HEK293T (cell line): ENCODE data around the gene SKIC3.

ENCODE experiments used
- CTCF ChIA-PET: fragments of 350-600 bp; formaldehyde crosslinking; extraction: SDS; loops from one replicate; lab custom pipeline; 2021; ENCODE audit warnings: antibody characterized with exemption, inconsistent platforms; lab: Yijun Ruan, JAX
- POLR2A ChIA-PET: fragments of 350-600 bp; formaldehyde crosslinking; extraction: SDS; loops from one replicate; lab custom pipeline; 2020; ENCODE audit warnings: antibody characterized with exemption, inconsistent platforms; lab: Yijun Ruan, JAX
- DNase-seq: peaks from one replicate; pipeline ENCODE4 v3.0.0; 2012; ENCODE audit warnings: mixed read lengths; ENCODE audit errors: extremely low spot score
- ARNT ChIP-seq: fragments of 450-650 bp; IDR thresholded peaks from 2 replicates; pipeline ENCODE4 v1.6.1; 2017; ENCODE audit warnings: mild to moderate bottlenecking
- BHLHE40 ChIP-seq: fragments of 450-650 bp; IDR thresholded peaks from 2 replicates; pipeline ENCODE4 v1.6.1; 2016; ENCODE audit warnings: mild to moderate bottlenecking, moderate library complexity, borderline replicate concordance
- CTBP1 ChIP-seq: fragments of 450-650 bp; IDR thresholded peaks from 2 replicates; pipeline ENCODE4 v1.6.1; 2016; ENCODE audit warnings: borderline replicate concordance
- ELF4 ChIP-seq: fragments of 450-650 bp; IDR thresholded peaks from 2 replicates; pipeline ENCODE4 v1.6.1; 2017; ENCODE audit warnings: antibody characterized with exemption
- FOXA1 ChIP-seq: fragments of 450-650 bp; IDR thresholded peaks from 2 replicates; pipeline ENCODE4 v1.6.1; 2016; ENCODE audit warnings: mild to moderate bottlenecking
- FOXK2 ChIP-seq: fragments of 450-650 bp; IDR thresholded peaks from 2 replicates; pipeline ENCODE4 v1.6.1; 2016; ENCODE audit warnings: mild to moderate bottlenecking
- FOXM1 ChIP-seq: fragments of 450-650 bp; IDR thresholded peaks from 2 replicates; pipeline ENCODE4 v1.6.1; 2017; ENCODE audit warnings: mild to moderate bottlenecking, borderline replicate concordance
- HDGF ChIP-seq: fragments of 450-650 bp; IDR thresholded peaks from 2 replicates; pipeline ENCODE4 v1.6.1; 2017; ENCODE audit warnings: antibody characterized with exemption, borderline replicate concordance
- L3MBTL2 ChIP-seq: fragments of 450-650 bp; conservative IDR thresholded peaks from 2 replicates; pipeline ENCODE4 v1.6.1; 2016; ENCODE audit warnings: mild to moderate bottlenecking
- LEF1 ChIP-seq: fragments of 450-650 bp; IDR thresholded peaks from 2 replicates; pipeline ENCODE4 v1.6.1; 2017; ENCODE audit warnings: mild to moderate bottlenecking, borderline replicate concordance
- NFRKB ChIP-seq: fragments of 450-650 bp; IDR thresholded peaks from 2 replicates; pipeline ENCODE4 v1.6.1; 2016; ENCODE audit warnings: mild to moderate bottlenecking, moderate library complexity
- PKNOX1 ChIP-seq: fragments of 450-650 bp; IDR thresholded peaks from 2 replicates; pipeline ENCODE4 v1.6.1; 2016
- SP1 ChIP-seq: fragments of 450-650 bp; IDR thresholded peaks from 2 replicates; pipeline ENCODE4 v1.6.1; 2017
- SUZ12 ChIP-seq: fragments of 450-650 bp; IDR thresholded peaks from 2 replicates; pipeline ENCODE4 v1.6.1; 2016; ENCODE audit warnings: mild to moderate bottlenecking
- TARDBP ChIP-seq: fragments of 450-650 bp; IDR thresholded peaks from 2 replicates; pipeline ENCODE4 v1.6.1; 2016
- ZNF384 ChIP-seq: fragments of 450-650 bp; IDR thresholded peaks from 2 replicates; pipeline ENCODE4 v1.6.1; 2016

The SKIC3 gene

DNA sequence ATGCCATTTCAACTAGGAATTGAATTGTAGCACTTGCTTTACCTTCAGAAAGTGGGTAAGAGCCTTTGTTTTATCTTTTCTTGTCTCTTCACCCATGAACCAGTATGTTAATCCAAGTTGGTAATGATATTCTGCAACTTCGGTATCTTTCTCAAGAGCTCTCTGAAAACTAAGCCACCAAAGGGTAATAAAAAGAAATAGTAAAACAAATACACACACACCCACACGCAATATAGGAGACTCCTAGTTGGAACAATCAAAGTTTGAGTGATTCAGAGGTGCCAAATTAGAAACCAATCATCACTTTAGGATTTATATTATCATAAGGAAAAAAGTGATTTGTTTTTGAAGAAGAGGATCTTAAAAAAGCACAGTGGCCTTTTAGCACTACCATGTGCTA, 30.4 kb downstream of the SKIC3 start:
- POLR2A ChIA-PET = no interaction called here
- TF ChIP-seq HDGF (no peak), ELF4 (no peak), FOXA1 (no peak), BHLHE40 (no peak), LEF1 (no peak), ARNT (no peak), SP1 (no peak), FOXM1 (no peak), NFRKB (no peak), FOXK2 (no peak), PKNOX1 (no peak), ZNF384 (no peak), CTBP1 (no peak), TARDBP (no peak), L3MBTL2 (no peak), SUZ12 (no peak)
- CTCF ChIA-PET = no interaction called here
- no peak for DNase-seq

- ChIA-PET CTCF (no interaction called here), POLR2A (no interaction called here)
- DNase-seq = no peak
- TF ChIP-seq FOXA1 (no peak), LEF1 (no peak), BHLHE40 (no peak), L3MBTL2 (no peak), TARDBP (no peak), CTBP1 (no peak), FOXM1 (no peak), HDGF (no peak), SUZ12 (no peak)
Measured at GRCh38 chr5:95520206-95520605, 34.6 kb downstream of the SKIC3 start.

DNA sequence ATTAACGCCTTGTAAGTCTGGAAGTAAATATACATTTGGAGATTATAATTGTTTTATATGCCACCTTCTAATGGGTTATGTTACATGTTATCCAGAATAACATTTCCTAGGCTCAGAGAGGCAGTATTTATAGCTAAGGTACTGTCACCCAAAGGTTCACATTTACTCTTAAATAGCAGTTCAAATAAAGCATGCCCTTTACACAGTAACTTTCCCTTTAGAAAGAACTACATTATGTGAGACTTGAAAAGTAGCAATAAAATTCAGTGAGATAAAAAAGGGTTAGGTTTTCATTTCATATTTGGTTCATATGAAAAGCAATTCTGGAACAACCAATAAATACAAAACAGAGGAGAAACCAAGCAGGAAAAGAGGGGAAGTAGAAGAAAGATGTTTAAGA, 35.1 kb downstream of the SKIC3 start:
- no peak for DNase-seq
- ChIA-PET CTCF (no interaction called here), POLR2A (interaction anchor here (0.5 kb wide), 1 partner anchor 127 kb away, joined by 3 read pairs; the partner anchor contains the start of gene RFESD)
- no peak for TF ChIP-seq ELF4
- TF ChIP-seq SP1 = no peak
- TF ChIP-seq FOXM1 = no peak
- no peak for TF ChIP-seq NFRKB
- TF ChIP-seq LEF1 = no peak
- no peak for TF ChIP-seq PKNOX1
- TF ChIP-seq SUZ12 = no peak

- ChIA-PET POLR2A (interaction anchor here (0.5 kb wide), 1 partner anchor 128 kb away, joined by 3 read pairs; the partner anchor contains the start of gene RFESD), CTCF (no interaction called here)
- no peak for DNase-seq
- TF ChIP-seq TARDBP (no peak), FOXA1 (no peak), SP1 (no peak), NFRKB (no peak), LEF1 (no peak), SUZ12 (no peak), ZNF384 (no peak), ARNT (no peak), L3MBTL2 (no peak), BHLHE40 (no peak)
Measured at GRCh38 chr5:95519151-95519550, 35.6 kb downstream of the SKIC3 start.

DNA sequence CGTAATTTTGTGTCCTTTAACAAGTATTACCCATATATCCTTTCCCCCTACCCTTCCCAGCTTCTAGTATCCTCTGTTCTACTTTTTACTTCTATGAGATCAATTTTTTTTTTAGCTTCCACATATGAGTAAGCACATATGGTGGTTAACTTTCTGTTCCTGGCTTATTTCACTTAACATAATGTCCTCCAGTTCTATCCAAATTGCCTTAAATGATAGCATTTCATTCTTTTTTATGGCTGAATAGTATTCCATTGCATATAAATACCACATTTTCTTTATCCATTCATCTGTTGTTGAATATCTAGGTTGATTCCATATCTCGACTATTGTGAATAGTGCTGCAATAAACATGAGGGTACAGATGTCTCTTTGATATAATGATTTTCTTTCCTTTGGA, 36.4 kb downstream of the SKIC3 start:
- CTCF ChIA-PET = interaction anchor here (0.9 kb wide), 1 partner anchor 12 kb away, joined by 3 read pairs; no protein-coding TSS in a partner anchor

DNA sequence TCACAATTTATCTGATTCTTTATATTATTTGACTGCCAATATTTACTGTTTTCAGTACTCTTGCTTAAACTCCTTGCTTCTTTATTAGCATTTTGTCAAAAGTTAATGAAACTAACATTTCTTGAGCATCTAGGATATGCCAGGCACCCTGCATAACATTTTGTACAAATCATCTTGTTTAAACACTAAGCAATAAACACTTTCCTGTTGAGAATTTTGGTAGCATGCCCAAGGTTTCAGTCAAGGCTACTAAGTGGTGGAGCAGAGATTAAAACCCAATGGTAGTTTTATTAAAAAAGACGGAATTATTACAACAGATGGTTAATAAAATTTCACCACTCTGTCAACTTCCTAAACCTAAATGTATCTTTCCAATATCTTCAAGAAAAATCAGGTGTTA, 43.2 kb downstream of the SKIC3 start:
- CTCF ChIA-PET = no interaction called here
- DNase-seq = no peak
- TF ChIP-seq ARNT = no peak
- no peak for TF ChIP-seq HDGF
- TF ChIP-seq L3MBTL2 = no peak
- TF ChIP-seq NFRKB = no peak
- POLR2A ChIA-PET = no interaction called here

More for the DNA sequence above, 36.4 kb downstream of the SKIC3 start:
- no peak for TF ChIP-seq SP1
- no peak for TF ChIP-seq HDGF
- TF ChIP-seq ZNF384 = no peak
- TF ChIP-seq BHLHE40 = no peak
- no peak for TF ChIP-seq TARDBP
- no peak for TF ChIP-seq ARNT
- no peak for TF ChIP-seq NFRKB
- no peak for TF ChIP-seq ELF4
- no peak for TF ChIP-seq L3MBTL2
- no peak for TF ChIP-seq CTBP1
- no peak for TF ChIP-seq FOXM1
- TF ChIP-seq SUZ12 = no peak
- no peak for TF ChIP-seq PKNOX1
- no peak for TF ChIP-seq FOXK2
- TF ChIP-seq FOXA1 = no peak
- POLR2A ChIA-PET = no interaction called here
- no peak for DNase-seq

GRCh38 chr5:95508550-95508949, 46.2 kb downstream of the SKIC3 start:
- no peak for TF ChIP-seq HDGF
- TF ChIP-seq FOXM1 = no peak
- TF ChIP-seq BHLHE40 = no peak
- no peak for TF ChIP-seq ZNF384
- TF ChIP-seq ARNT = no peak
- no peak for TF ChIP-seq FOXA1
- TF ChIP-seq SUZ12 = no peak
- TF ChIP-seq FOXK2 = no peak
- no peak for TF ChIP-seq L3MBTL2
- no peak for TF ChIP-seq CTBP1
- no peak for TF ChIP-seq NFRKB
- TF ChIP-seq LEF1 = no peak
- TF ChIP-seq SP1 = no peak
- TF ChIP-seq PKNOX1 = no peak
- no peak for TF ChIP-seq ELF4
- TF ChIP-seq TARDBP = no peak
- ChIA-PET CTCF (no interaction called here), POLR2A (no interaction called here)
- no peak for DNase-seq
